Small intestine (tissue), 7 donors: ENCODE data around the gene TSC1. TPM values are rescaled to one million over a fixed set of nuclear protein-coding genes. Genes with fewer than 3 reads are reported as not detected.

Experiments used
- DNase-seq, 2 donors: peaks; one replicate each; pipeline versions ENCODE4 v3.0.0 to v3.0.0-alpha.2; 2013
- FAIRE-seq: peaks from 2 replicates; lab custom pipeline; 2012; peaks lifted over from hg19 to GRCh38; lab: Jason Lieb, UNC
- H3K27ac ChIP-seq, 3 donors: one replicate each; pipeline ENCODE4 v1.5.1; 2013; ENCODE audit warnings: low read length in 2 of 3, mild to moderate bottlenecking in 2 of 3, control low read depth in 1 of 3, inconsistent platforms in 1 of 3, low read depth in 1 of 3, moderate library complexity in 1 of 3
- H3K27me3 ChIP-seq, 3 donors: one replicate each; pipeline ENCODE4 v1.6.1; 2013; ENCODE audit warnings: low read length in 3 of 3, inconsistent platforms in 1 of 3; ENCODE audit not compliant: control insufficient read depth in 3 of 3, insufficient read depth in 3 of 3
- H3K36me3 ChIP-seq, 3 donors: one replicate each; pipeline ENCODE4 v1.6.1; 2013; ENCODE audit warnings: low read length in 3 of 3, inconsistent platforms in 1 of 3, low read depth in 1 of 3, mild to moderate bottlenecking in 1 of 3, moderate library complexity in 1 of 3; ENCODE audit not compliant: control insufficient read depth in 3 of 3, insufficient read depth in 2 of 3
- H3K4me1 ChIP-seq, 3 donors: one replicate each; pipeline ENCODE4 v1.6.1; 2013; ENCODE audit warnings: low read length in 2 of 3, inconsistent platforms in 1 of 3, low read depth in 1 of 3, mild to moderate bottlenecking in 1 of 3, moderate library complexity in 1 of 3; ENCODE audit not compliant: control insufficient read depth in 3 of 3, insufficient read depth in 2 of 3
- H3K4me3 ChIP-seq, 3 donors: one replicate each; pipeline ENCODE4 v1.5.1; 2013; ENCODE audit warnings: low read length in 3 of 3, control low read depth in 1 of 3, inconsistent platforms in 1 of 3, low read depth in 1 of 3, mild to moderate bottlenecking in 1 of 3, moderate library complexity in 1 of 3
- H3K9me3 ChIP-seq, 2 donors: one replicate each; pipeline ENCODE4 v1.6.1; 2013; ENCODE audit warnings: low read depth in 1 of 2, low read length in 1 of 2; ENCODE audit not compliant: control insufficient read depth in 2 of 2, insufficient read depth in 1 of 2
- WGBS, 3 donors: extraction: QIAGEN DNeasy Blood & Tissue Kit; methylation state at CpG; one replicate each; pipeline ENCODE4 v1.1.7; 2013; 5-methylcytosine and 5-hydroxymethylcytosine counted together
- polyA plus RNA-seq, 4 donors: library from polyadenylated mRNA; stranded (reverse) in 3 of 4; unstranded in 1 of 4; fragments of 200-250 nt in 3 of 4; fragments of 120-200 nt in 1 of 4; gene quantifications; one replicate each; pipeline versions ENCODE4 v1.2.1 to v1.2.3, GENCODE V29; 2013
- donor health status: healthy with polysubstance abuse.
- donor health status: control.
- donor health status: control.
- donor health status: Bipolar disorder and iron deficiency.
- donor health status: healthy.

Gene TSC1
- polyA plus RNA-seq, 4 donors, result 7.3 to 43.3 (median 12.1) TPM

DNA sequence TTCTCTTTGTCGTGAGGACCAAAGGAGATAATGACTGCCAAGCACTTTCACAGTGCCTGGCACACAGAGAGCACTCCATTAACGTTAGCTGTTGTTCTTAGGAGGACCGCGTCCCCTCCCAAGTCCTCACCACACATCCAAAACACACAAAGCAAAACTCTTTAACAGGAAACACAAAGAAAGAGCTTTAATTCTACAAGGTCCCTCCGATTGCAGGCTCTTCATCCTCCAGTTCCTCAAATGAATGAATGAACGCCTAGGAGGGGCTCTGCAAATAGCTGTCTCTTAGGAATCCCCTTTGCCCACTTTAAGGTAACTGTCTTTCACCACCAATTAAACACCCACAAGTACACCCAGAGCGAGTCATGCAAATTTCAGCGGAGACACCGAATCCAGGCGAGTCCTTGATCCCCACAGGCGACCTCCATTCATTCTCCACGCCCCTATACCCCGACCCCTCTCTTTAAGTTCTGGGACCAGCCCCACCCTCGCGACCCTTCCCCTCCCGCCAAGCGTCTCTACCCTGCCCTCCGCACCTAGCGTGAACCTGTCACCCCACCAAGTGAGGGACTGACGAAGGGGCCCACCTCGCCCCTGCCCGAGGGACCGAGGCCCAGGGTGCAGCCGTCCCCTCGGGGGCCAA, 644 bp downstream of the TSC1 start:
- Histone ChIP-seq H3K36me3 (no peaks in the 10 kb centered on the region), H3K9me3 (no peaks in the 10 kb centered on the region), H3K27me3 (no peaks in the 10 kb centered on the region), H3K27ac (peak overlapping the region; percentile 82 to 99 (median 95)), H3K4me1 (peaks cover 0 to 12% (median 5%) of the 10 kb centered on the region in 3 donors), H3K4me3 (peak overlapping the region; percentile 96 to 99 (median 98))
- WGBS, 3 donors, result 1 to 3% (median 1%) methylated on average over 24 to 25 of the region's 25 CpGs
- DNase-seq (peak; percentile 5 to 19), FAIRE-seq (no peak)

DNA sequence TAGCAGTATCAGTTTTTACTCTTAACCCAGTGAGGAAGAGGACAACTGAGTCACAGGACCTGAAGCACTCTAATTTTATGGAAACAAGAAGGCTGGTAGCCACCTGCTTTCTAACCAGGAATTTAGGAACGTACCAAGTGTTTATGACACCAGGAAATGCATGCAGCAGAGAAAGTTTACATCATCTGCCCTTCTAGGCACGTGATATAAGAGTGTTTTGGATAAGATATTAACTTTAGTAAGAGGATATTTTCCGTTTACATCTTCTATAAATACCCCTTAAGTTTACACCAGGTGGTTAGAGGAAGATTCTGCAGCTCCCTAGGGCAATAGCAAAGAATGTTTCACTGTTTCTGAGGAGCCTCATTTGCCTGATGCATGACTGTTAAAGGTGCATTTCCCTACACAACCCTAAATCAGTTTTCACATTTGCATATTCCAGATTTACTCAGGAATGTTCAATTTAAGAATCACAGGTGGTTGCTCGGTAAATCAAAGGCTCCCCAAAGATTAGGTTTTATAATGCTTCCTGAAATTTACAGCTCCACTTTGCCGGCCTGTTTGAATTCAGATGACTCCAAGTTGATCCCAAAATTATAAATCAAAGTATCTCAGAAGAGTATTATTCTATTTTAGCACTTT, 1.8 kb downstream of the TSC1 start:
- no peak overlapping the region for H3K4me3 ChIP-seq
- no peaks in the 10 kb centered on the region for H3K27me3 ChIP-seq
- no peak overlapping the region for H3K27ac ChIP-seq
- H3K4me1 ChIP-seq, result peaks cover 0 to 12% (median 5%) of the 10 kb centered on the region in 3 donors
- no peaks in the 10 kb centered on the region for H3K9me3 ChIP-seq
- WGBS, 3 donors, result 15 to 29% (median 26%) methylated on average over 5 of the region's 5 CpGs
- no peaks in the 10 kb centered on the region for H3K36me3 ChIP-seq
- FAIRE-seq (no peak), DNase-seq (peak; percentile 21 to 54)

DNA sequence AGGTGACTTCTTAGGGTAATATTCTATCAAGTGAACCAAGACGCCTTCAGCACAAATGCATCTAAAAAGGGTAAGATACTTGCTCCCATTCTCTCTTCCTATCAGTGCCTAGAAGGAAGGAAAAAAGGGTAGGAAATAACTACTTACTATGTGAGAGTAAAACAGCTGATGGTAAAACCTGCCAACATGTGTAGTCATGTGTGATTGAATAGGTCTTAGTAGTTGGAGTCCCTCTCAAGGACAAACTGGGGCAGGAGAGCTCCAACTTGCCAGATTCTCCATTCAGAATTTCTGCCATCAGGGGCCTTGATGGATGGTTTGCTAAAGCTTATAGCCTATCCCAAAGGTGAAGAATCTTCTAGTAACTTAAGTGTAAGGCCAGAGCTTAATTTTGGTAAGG, 5.2 kb downstream of the TSC1 start:
- H3K27ac ChIP-seq, result no peak overlapping the region
- FAIRE-seq (no peak), DNase-seq (no peak)
- H3K36me3 ChIP-seq, result peaks cover 0 to 2% (median 0%) of the 10 kb centered on the region in 3 donors
- WGBS, 3 donors, result 87 to 98% (median 98%) methylated on average over 1 of the region's 1 CpG
- H3K4me1 ChIP-seq, result peaks cover 0 to 7% (median 5%) of the 10 kb centered on the region in 3 donors
- H3K4me3 ChIP-seq, result no peak overlapping the region
- no peaks in the 10 kb centered on the region for H3K27me3 ChIP-seq
- no peaks in the 10 kb centered on the region for H3K9me3 ChIP-seq

DNA sequence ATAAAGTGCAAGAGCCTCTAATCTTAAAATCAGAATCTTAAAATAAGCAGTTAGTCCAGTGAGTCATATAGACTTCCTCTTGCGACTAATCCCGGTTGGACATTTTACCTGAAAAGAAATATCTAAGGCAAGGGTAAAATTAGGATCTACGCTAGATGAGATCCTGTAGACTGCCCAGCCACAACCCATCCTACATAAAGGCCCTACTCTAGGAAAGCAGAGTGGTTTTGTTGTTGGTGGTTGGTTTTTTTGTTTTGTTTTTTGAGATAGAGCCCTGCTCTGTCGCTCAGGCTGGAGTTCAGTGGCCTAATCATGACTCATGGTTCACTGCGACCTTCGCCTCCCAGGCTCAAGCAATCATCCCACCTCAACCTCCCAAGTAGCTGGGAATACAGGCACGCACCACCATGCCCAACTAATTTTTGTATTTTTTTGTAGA, 6.9 kb downstream of the TSC1 start:
- no peaks in the 10 kb centered on the region for H3K4me1 ChIP-seq
- H3K36me3 ChIP-seq, result peaks cover 0 to 7% (median 0%) of the 10 kb centered on the region in 3 donors
- no peaks in the 10 kb centered on the region for H3K27me3 ChIP-seq
- H3K4me3 ChIP-seq, result no peak overlapping the region
- FAIRE-seq, result no peak
- no peaks in the 10 kb centered on the region for H3K9me3 ChIP-seq
- WGBS, 3 donors, result 88 to 91% (median 91%) methylated on average over 7 of the region's 7 CpGs
- DNase-seq, result peak in 1 of 2 donors; percentile 16
- no peak overlapping the region for H3K27ac ChIP-seq

DNA sequence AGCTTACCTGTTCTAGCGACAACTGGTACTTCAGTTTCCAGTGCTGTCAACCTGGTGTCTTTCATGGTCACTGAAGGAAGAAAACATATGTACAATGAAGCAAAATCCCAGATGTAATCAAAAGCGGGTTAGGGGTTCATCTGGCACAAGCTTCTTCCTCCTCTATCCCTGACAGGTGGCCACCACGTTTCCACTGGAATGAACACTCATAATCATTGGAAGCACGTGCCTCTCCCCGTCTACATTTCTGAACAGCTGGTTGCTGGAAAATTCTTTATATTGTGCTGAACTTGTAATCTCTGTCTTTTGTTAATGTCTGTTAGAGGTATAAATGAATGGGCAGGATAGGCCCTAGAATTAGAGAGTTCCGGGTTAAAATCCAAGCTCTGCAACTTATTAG, 9.4 kb downstream of the TSC1 start:
- H3K4me1 ChIP-seq, result no peaks in the 10 kb centered on the region
- peaks cover 0 to 7% (median 0%) of the 10 kb centered on the region in 3 donors for H3K36me3 ChIP-seq
- no peaks in the 10 kb centered on the region for H3K9me3 ChIP-seq
- no peak for DNase-seq
- no peak overlapping the region for H3K27ac ChIP-seq
- no peaks in the 10 kb centered on the region for H3K27me3 ChIP-seq
- H3K4me3 ChIP-seq, result no peak overlapping the region
- WGBS, 3 donors, result 84 to 87% (median 84%) methylated on average over 6 of the region's 6 CpGs
- FAIRE-seq, result no peak

DNA sequence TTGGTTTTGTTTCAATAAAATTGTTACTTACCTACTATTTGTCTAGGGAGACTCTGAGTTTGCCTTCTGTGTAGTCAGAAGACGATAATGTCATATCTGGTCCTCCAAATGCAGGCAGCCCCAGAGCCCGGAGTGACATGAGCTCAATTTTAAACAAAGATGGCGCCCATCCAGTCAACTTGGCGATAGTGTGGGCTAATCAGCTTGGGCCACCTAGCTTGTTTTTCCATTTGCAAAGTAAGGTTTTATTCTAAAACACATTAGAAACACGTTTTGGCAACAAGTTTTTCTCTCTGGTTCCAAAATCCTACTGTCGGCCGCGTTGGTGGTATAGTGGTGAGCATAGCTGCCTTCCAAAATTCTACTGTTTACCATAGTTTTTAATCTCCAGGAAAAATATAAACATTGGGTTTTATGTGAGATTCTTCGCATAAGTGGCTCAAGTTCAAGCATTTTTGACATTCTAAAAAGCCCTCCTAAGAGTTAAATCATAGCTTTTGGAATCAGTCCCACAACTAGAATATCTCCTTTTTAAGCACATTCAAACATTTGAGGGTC, 13.2 kb downstream of the TSC1 start:
- Histone ChIP-seq H3K4me3 (no peak overlapping the region), H3K36me3 (peaks cover 0 to 15% (median 3%) of the 10 kb centered on the region in 3 donors), H3K4me1 (no peaks in the 10 kb centered on the region), H3K9me3 (no peaks in the 10 kb centered on the region), H3K27me3 (no peaks in the 10 kb centered on the region), H3K27ac (no peak overlapping the region)
- DNase-seq, result no peak
- 77 to 96% (median 89%) methylated on average over 9 of the region's 9 CpGs for WGBS, 3 donors
- no peak for FAIRE-seq

DNA sequence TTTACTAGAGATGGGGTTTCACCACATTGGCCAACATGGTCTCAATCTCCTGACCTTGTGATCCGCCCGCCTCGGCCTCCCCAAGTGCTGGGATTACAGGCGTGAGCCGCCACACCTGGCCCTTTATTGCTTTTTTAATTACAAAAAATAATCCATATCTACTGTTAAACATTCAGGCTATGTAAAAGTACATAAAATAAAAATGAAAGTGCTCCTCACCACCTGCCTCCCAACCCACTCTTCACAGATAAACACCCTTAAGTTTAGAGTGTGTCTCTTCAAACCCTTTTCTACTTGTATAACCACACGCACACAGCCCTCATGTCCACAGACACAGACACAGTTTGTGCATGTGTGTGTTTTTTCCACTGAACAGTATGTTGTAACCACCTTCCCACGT, 16.7 kb downstream of the TSC1 start:
- Histone ChIP-seq H3K27ac (no peak overlapping the region), H3K4me3 (no peak overlapping the region), H3K9me3 (no peaks in the 10 kb centered on the region), H3K36me3 (peaks cover 3 to 23% (median 11%) of the 10 kb centered on the region in 3 donors), H3K27me3 (no peaks in the 10 kb centered on the region), H3K4me1 (no peaks in the 10 kb centered on the region)
- DNase-seq (no peak), FAIRE-seq (no peak)
- WGBS, 3 donors, result 54 to 75% (median 73%) methylated on average over 7 of the region's 7 CpGs

DNA sequence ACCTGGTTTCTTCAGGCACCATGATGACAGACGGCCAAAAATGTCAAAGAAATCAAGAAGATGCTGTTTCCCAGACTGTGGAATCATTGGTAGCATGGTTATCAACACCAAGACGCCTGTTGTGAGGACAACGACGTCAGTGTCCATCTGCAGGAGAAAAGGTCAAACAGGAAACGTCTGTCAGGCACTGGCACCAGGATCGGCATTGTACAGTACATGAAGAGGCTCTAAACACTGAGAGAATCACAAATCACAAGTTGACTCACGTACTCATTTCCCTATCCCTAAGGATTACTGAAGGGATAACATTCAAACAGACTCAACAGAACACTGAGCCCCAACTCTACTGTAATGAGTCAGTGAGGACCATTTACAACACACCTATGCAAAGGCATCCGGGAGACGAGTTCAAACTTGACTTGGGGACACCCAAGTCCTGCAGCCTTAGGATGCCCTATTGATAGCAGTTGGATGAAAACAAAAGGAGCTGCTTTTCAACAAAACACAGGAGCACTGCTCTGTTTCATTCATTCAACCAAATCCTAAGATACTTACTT, 21.0 kb downstream of the TSC1 start:
- no peaks in the 10 kb centered on the region for H3K9me3 ChIP-seq
- no peak overlapping the region for H3K4me3 ChIP-seq
- H3K27me3 ChIP-seq, result no peaks in the 10 kb centered on the region
- no peak for FAIRE-seq
- DNase-seq, result no peak
- no peak overlapping the region for H3K27ac ChIP-seq
- 88 to 94% (median 89%) methylated on average over 9 of the region's 9 CpGs for WGBS, 3 donors
- H3K36me3 ChIP-seq, result peaks cover 20 to 36% (median 27%) of the 10 kb centered on the region in 3 donors
- no peaks in the 10 kb centered on the region for H3K4me1 ChIP-seq
